ENCODE results near the gene KLC1.

Gene KLC1

GRCh38 chr14:103699261-103699661 lies 70.2 kb downstream of the KLC1 start:
- no peak overlapping the region for H3K27ac ChIP-seq (ENCODE audit: low read depth, low read length)
- H3K9ac ChIP-seq (ENCODE audit: low read depth, low read length): no peak overlapping the region
- H3K4me1 ChIP-seq (ENCODE audit: control insufficient read depth, insufficient read depth, low read length): no peaks in the 10 kb centered on the region
- H3K27me3 ChIP-seq (ENCODE audit: control insufficient read depth, insufficient read depth, low read length): no peaks in the 10 kb centered on the region
- H3K36me3 ChIP-seq (ENCODE audit: control insufficient read depth, insufficient read depth, low read length): peaks cover 74% of the 10 kb centered on the region
- no peak overlapping the region for H3K4me3 ChIP-seq (ENCODE audit: low read depth, low read length)
- no peaks in the 10 kb centered on the region for H3K9me3 ChIP-seq (ENCODE audit: control insufficient read depth, insufficient read depth, low read length)

- Histone ChIP-seq H3K36me3 (ENCODE audit: control insufficient read depth, insufficient read depth, low read length) (peaks cover 73% of the 10 kb centered on the region), H3K4me3 (ENCODE audit: low read depth, low read length) (no peak overlapping the region)
Observed at GRCh38 chr14:103699901-103700752, 71.1 kb downstream of the KLC1 start.

GRCh38 chr14:103700753-103701490 lies 71.9 kb downstream of the KLC1 start:
- Histone ChIP-seq H3K4me3 (ENCODE audit: low read depth, low read length) (no peak overlapping the region), H3K27ac (ENCODE audit: low read depth, low read length) (no peak overlapping the region), H3K9ac (ENCODE audit: low read depth, low read length) (no peak overlapping the region), H3K36me3 (ENCODE audit: control insufficient read depth, insufficient read depth, low read length) (peaks cover 81% of the 10 kb centered on the region), H3K4me1 (ENCODE audit: control insufficient read depth, insufficient read depth, low read length) (no peaks in the 10 kb centered on the region), H3K9me3 (ENCODE audit: control insufficient read depth, insufficient read depth, low read length) (no peaks in the 10 kb centered on the region), H3K27me3 (ENCODE audit: control insufficient read depth, insufficient read depth, low read length) (no peaks in the 10 kb centered on the region)

More at GRCh38 chr14:103699901-103700752, 71.1 kb downstream of the KLC1 start:
- no peaks in the 10 kb centered on the region for H3K4me1 ChIP-seq (ENCODE audit: control insufficient read depth, insufficient read depth, low read length)
- no peaks in the 10 kb centered on the region for H3K27me3 ChIP-seq (ENCODE audit: control insufficient read depth, insufficient read depth, low read length)
- no peak overlapping the region for H3K27ac ChIP-seq (ENCODE audit: low read depth, low read length)
- H3K9ac ChIP-seq (ENCODE audit: low read depth, low read length): no peak overlapping the region
- no peaks in the 10 kb centered on the region for H3K9me3 ChIP-seq (ENCODE audit: control insufficient read depth, insufficient read depth, low read length)

- no peaks in the 10 kb centered on the region for H3K9me3 ChIP-seq (ENCODE audit: control insufficient read depth, insufficient read depth, low read length)
- no peaks in the 10 kb centered on the region for H3K4me1 ChIP-seq (ENCODE audit: control insufficient read depth, insufficient read depth, low read length)
- peaks cover 87% of the 10 kb centered on the region for H3K36me3 ChIP-seq (ENCODE audit: control insufficient read depth, insufficient read depth, low read length)
- no peaks in the 10 kb centered on the region for H3K27me3 ChIP-seq (ENCODE audit: control insufficient read depth, insufficient read depth, low read length)
- no peak overlapping the region for H3K27ac ChIP-seq (ENCODE audit: low read depth, low read length)
- no peak overlapping the region for H3K4me3 ChIP-seq (ENCODE audit: low read depth, low read length)
- no peak overlapping the region for H3K9ac ChIP-seq (ENCODE audit: low read depth, low read length)
Observed at GRCh38 chr14:103702095-103702494, 73.1 kb downstream of the KLC1 start.

GRCh38 chr14:103702497-103703432 lies 73.8 kb downstream of the KLC1 start:
- H3K9ac ChIP-seq (ENCODE audit: low read depth, low read length): no peak overlapping the region
- peaks cover 87% of the 10 kb centered on the region for H3K36me3 ChIP-seq (ENCODE audit: control insufficient read depth, insufficient read depth, low read length)
- H3K4me3 ChIP-seq (ENCODE audit: low read depth, low read length): no peak overlapping the region
- H3K9me3 ChIP-seq (ENCODE audit: control insufficient read depth, insufficient read depth, low read length): no peaks in the 10 kb centered on the region
- H3K27me3 ChIP-seq (ENCODE audit: control insufficient read depth, insufficient read depth, low read length): no peaks in the 10 kb centered on the region
- no peaks in the 10 kb centered on the region for H3K4me1 ChIP-seq (ENCODE audit: control insufficient read depth, insufficient read depth, low read length)
- no peak overlapping the region for H3K27ac ChIP-seq (ENCODE audit: low read depth, low read length)

- Histone ChIP-seq H3K4me3 (ENCODE audit: low read depth, low read length) (no peak overlapping the region), H3K36me3 (ENCODE audit: control insufficient read depth, insufficient read depth, low read length) (peaks cover 88% of the 10 kb centered on the region), H3K4me1 (ENCODE audit: control insufficient read depth, insufficient read depth, low read length) (no peaks in the 10 kb centered on the region), H3K9me3 (ENCODE audit: control insufficient read depth, insufficient read depth, low read length) (no peaks in the 10 kb centered on the region), H3K27me3 (ENCODE audit: control insufficient read depth, insufficient read depth, low read length) (no peaks in the 10 kb centered on the region), H3K9ac (ENCODE audit: low read depth, low read length) (no peak overlapping the region), H3K27ac (ENCODE audit: low read depth, low read length) (no peak overlapping the region)
Observed at GRCh38 chr14:103703433-103704385, 74.7 kb downstream of the KLC1 start.

- Histone ChIP-seq H3K36me3 (ENCODE audit: control insufficient read depth, insufficient read depth, low read length) (peaks cover 88% of the 10 kb centered on the region), H3K4me3 (ENCODE audit: low read depth, low read length) (no peak overlapping the region), H3K4me1 (ENCODE audit: control insufficient read depth, insufficient read depth, low read length) (no peaks in the 10 kb centered on the region), H3K27me3 (ENCODE audit: control insufficient read depth, insufficient read depth, low read length) (no peaks in the 10 kb centered on the region), H3K9me3 (ENCODE audit: control insufficient read depth, insufficient read depth, low read length) (no peaks in the 10 kb centered on the region), H3K27ac (ENCODE audit: low read depth, low read length) (no peak overlapping the region), H3K9ac (ENCODE audit: low read depth, low read length) (no peak overlapping the region)
Observed at GRCh38 chr14:103704708-103705107, 75.7 kb downstream of the KLC1 start.

- no peaks in the 10 kb centered on the region for H3K4me1 ChIP-seq (ENCODE audit: control insufficient read depth, insufficient read depth, low read length)
- no peaks in the 10 kb centered on the region for H3K9me3 ChIP-seq (ENCODE audit: control insufficient read depth, insufficient read depth, low read length)
- no peaks in the 10 kb centered on the region for H3K27me3 ChIP-seq (ENCODE audit: control insufficient read depth, insufficient read depth, low read length)
- H3K4me3 ChIP-seq (ENCODE audit: low read depth, low read length): no peak overlapping the region
- no peak overlapping the region for H3K9ac ChIP-seq (ENCODE audit: low read depth, low read length)
- H3K36me3 ChIP-seq (ENCODE audit: control insufficient read depth, insufficient read depth, low read length): peaks cover 88% of the 10 kb centered on the region
- H3K27ac ChIP-seq (ENCODE audit: low read depth, low read length): no peak overlapping the region
Observed at GRCh38 chr14:103705118-103705503, 76.1 kb downstream of the KLC1 start.

GRCh38 chr14:103705504-103706284 lies 76.7 kb downstream of the KLC1 start:
- Histone ChIP-seq H3K27ac (ENCODE audit: low read depth, low read length) (no peak overlapping the region), H3K9me3 (ENCODE audit: control insufficient read depth, insufficient read depth, low read length) (no peaks in the 10 kb centered on the region), H3K4me3 (ENCODE audit: low read depth, low read length) (no peak overlapping the region), H3K9ac (ENCODE audit: low read depth, low read length) (no peak overlapping the region), H3K4me1 (ENCODE audit: control insufficient read depth, insufficient read depth, low read length) (peaks cover under 1% of the 10 kb centered on the region; the same call in 1 of the 2 replicates), H3K36me3 (ENCODE audit: control insufficient read depth, insufficient read depth, low read length) (peaks cover 84% of the 10 kb centered on the region), H3K27me3 (ENCODE audit: control insufficient read depth, insufficient read depth, low read length) (no peaks in the 10 kb centered on the region)

Measured in HUES48 (cell line).